Lower leg skin (tissue), 3 donors: ENCODE measurements around the gene AK5.

ENCODE experiments used
- CTCF ChIP-seq, 3 donors: fragments of 450-650 bp; IDR thresholded peaks; one replicate each; pipeline ENCODE4 v1.5.1; 2016; ENCODE audit warnings: antibody characterized with exemption in 3 of 3, mild to moderate bottlenecking in 3 of 3, moderate library complexity in 2 of 3
- POLR2A ChIP-seq, 2 donors: fragments of 450-650 bp; IDR thresholded peaks; one replicate each; pipeline ENCODE4 v1.6.1; 2016 to 2017; ENCODE audit warnings: antibody characterized with exemption in 2 of 2, mild to moderate bottlenecking in 1 of 2, moderate library complexity in 1 of 2

GRCh38 chr1:77388661-77389060, 106.8 kb downstream of the AK5 start:
- TF ChIP-seq CTCF (IDR thresholded peaks at IDR 0.05) (no peak), POLR2A (IDR thresholded peaks at IDR 0.05) (no peak)
